Measurements from ENCODE around the gene MAVS. TPM values are rescaled to one million over a fixed set of nuclear protein-coding genes. Genes with fewer than 3 reads are reported as not detected.

The MAVS gene
- 10 to 100 TPM; 49.7 to 61.3 (median 50.7) TPM for total RNA-seq
- 10 to 100 TPM; 14.0 to 32.4 (median 19.2) TPM for polyA plus RNA-seq
- long read RNA-seq, donor 1, full-length matches to known transcripts, result 9 of 34 reads
- long read RNA-seq, donor 1, partial matches to known transcripts, result 8 of 34 reads
- long read RNA-seq, donor 1, other reads (novel, unspliced or antisense), result 17 of 34 reads
- long read RNA-seq, donor 2, full-length matches to known transcripts, result 38 of 117 reads
- long read RNA-seq, donor 2, partial matches to known transcripts, result 31 of 117 reads
- long read RNA-seq, donor 2, other reads (novel, unspliced or antisense), result 48 of 117 reads

- DNase-seq, result peak; percentile 90 to 95
- H3K27ac ChIP-seq, result peak within 1 kb of the TSS; percentile 90
- TF ChIP-seq, protein P1, sequence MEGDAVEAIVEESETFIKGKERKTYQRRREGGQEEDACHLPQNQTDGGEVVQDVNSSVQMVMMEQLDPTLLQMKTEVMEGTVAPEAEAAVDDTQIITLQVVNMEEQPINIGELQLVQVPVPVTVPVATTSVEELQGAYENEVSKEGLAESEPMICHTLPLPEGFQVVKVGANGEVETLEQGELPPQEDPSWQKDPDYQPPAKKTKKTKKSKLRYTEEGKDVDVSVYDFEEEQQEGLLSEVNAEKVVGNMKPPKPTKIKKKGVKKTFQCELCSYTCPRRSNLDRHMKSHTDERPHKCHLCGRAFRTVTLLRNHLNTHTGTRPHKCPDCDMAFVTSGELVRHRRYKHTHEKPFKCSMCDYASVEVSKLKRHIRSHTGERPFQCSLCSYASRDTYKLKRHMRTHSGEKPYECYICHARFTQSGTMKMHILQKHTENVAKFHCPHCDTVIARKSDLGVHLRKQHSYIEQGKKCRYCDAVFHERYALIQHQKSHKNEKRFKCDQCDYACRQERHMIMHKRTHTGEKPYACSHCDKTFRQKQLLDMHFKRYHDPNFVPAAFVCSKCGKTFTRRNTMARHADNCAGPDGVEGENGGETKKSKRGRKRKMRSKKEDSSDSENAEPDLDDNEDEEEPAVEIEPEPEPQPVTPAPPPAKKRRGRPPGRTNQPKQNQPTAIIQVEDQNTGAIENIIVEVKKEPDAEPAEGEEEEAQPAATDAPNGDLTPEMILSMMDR (IDR thresholded peaks at IDR 0.05), result no peak
- peak; percentile 96 to 98 (median 98) for ATAC-seq
- H3K27me3 ChIP-seq (ENCODE audit: insufficient read depth in 3 of 3, low read length in 2 of 3), result no peaks in the 10 kb centered on the region
- H3K9me3 ChIP-seq, result no peaks in the 10 kb centered on the region
- intact Hi-C loops (cut with DNase I), result loop anchor here in 1 of 2 donors (2.0 kb wide), 2 partner anchors 26 to 60 kb away; partner anchors contain the start of genes AP5S1 and CENPB
- H3K4me1 ChIP-seq, result no peaks in the 10 kb centered on the region
- WGBS, 3 donors, result 0 to 1% (median 1%) methylated on average over 50 to 72 of the region's 72 CpGs
- no peaks in the 10 kb centered on the region for H3K36me3 ChIP-seq (ENCODE audit: insufficient read depth in 1 of 2, low read depth in 1 of 2)
- H3K4me3 ChIP-seq, result peak within 1 kb of the TSS; percentile 100
Measured at GRCh38 chr20:3846740-3847428, at the start of gene MAVS. Gene MAVS (plus strand): TSS chr20:3846834. CDS start chr20:3854625, 7,791 bp downstream.

DNA sequence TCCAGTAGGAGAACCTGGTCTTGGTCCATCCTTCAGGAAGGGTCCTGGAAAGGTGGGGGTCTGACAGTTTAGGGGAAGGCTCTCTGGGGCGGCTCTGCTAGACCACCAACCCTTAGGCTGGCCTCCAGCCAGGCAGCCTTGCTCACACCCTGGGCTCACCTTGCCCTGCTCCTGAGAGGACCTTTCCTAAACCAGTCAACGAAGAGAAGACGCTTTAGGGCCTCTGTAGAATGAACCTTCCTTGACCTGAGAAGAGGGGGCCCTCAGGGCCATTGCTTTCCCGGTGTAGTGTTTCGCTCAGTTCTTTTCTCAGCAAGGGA is 49.4 kb upstream of the MAVS start:
- Histone ChIP-seq H3K27ac (no peak overlapping the region), H3K36me3 (ENCODE audit: insufficient read depth in 1 of 2, low read depth in 1 of 2) (peaks cover 0 to 16% of the 10 kb centered on the region in 2 donors), H3K9me3 (no peaks in the 10 kb centered on the region), H3K27me3 (ENCODE audit: insufficient read depth in 3 of 3, low read length in 2 of 3) (no peaks in the 10 kb centered on the region), H3K4me1 (peaks cover 6% of the 10 kb centered on the region), H3K4me3 (peak overlapping the region; percentile 86)
- TF ChIP-seq, protein P1 (IDR thresholded peaks at IDR 0.05), result no peak
- peak in 1 of 2 donors; percentile 35 for DNase-seq
- no peak for ATAC-seq
- intact Hi-C loops (cut with DNase I), result no loop called here
- WGBS, 3 donors, result 55 to 83% (median 69%) methylated on average over 5 of the region's 5 CpGs

- TF ChIP-seq, protein P1 (IDR thresholded peaks at IDR 0.05), result no peak
- Histone ChIP-seq H3K27ac (no peak overlapping the region), H3K4me1 (peaks cover 6% of the 10 kb centered on the region)
Measured at GRCh38 chr20:3797592-3798372, 48.9 kb upstream of the MAVS start.

GRCh38 chr20:3798373-3798768 is 48.3 kb upstream of the MAVS start:
- peaks cover 6% of the 10 kb centered on the region for H3K4me1 ChIP-seq
- no peak overlapping the region for H3K4me3 ChIP-seq
- 63 to 71% (median 64%) methylated on average over 5 of the region's 5 CpGs for WGBS, 3 donors
- ATAC-seq (no peak), DNase-seq (peak in 1 of 2 donors; percentile 39)
- no peak overlapping the region for H3K27ac ChIP-seq
- intact Hi-C loops (cut with DNase I), result no loop called here
- TF ChIP-seq, protein P1 (IDR thresholded peaks at IDR 0.05), result no peak
- peaks cover 0 to 28% of the 10 kb centered on the region in 2 donors for H3K36me3 ChIP-seq (ENCODE audit: insufficient read depth in 1 of 2, low read depth in 1 of 2)
- H3K27me3 ChIP-seq (ENCODE audit: insufficient read depth in 3 of 3, low read length in 2 of 3), result no peaks in the 10 kb centered on the region
- no peaks in the 10 kb centered on the region for H3K9me3 ChIP-seq

More at GRCh38 chr20:3797592-3798372, 48.9 kb upstream of the MAVS start:
- ATAC-seq (no peak), DNase-seq (peak in 1 of 2 donors; percentile 41)
- intact Hi-C loops (cut with DNase I), result no loop called here
- Histone ChIP-seq H3K4me3 (peak overlapping the region; percentile 86), H3K9me3 (no peaks in the 10 kb centered on the region), H3K36me3 (ENCODE audit: insufficient read depth in 1 of 2, low read depth in 1 of 2) (peaks cover 0 to 22% of the 10 kb centered on the region in 2 donors), H3K27me3 (ENCODE audit: insufficient read depth in 3 of 3, low read length in 2 of 3) (no peaks in the 10 kb centered on the region)
- WGBS, 3 donors, result 62 to 76% (median 71%) methylated on average over 19 of the region's 19 CpGs
